ENCODE data around the gene SAP25.
A peak's percentile ranks its signal among the peaks of the same experiment; 100 is the strongest.

Gene SAP25

GRCh38 chr7:100572281-100572948 lies 1.3 kb downstream of the SAP25 start:
- no peak overlapping the region for H3K4me2 ChIP-seq (ENCODE audit: low read length)
- 0 out of 2 replicates have a peak, but pooled peaks have one; percentile 4 for TF ChIP-seq CTCF (IDR thresholded peaks at IDR 0.05; ENCODE audit: low read length)
- no peak for TF ChIP-seq EZH2 (IDR thresholded peaks at IDR 0.05; ENCODE audit: borderline replicate concordance, low read length)
- no peak overlapping the region for H3K4me3 ChIP-seq (ENCODE audit: low read depth, low read length, poor library complexity, severe bottlenecking)
- H3K79me2 ChIP-seq (ENCODE audit: insufficient read depth, low read length), result no peaks in the 10 kb centered on the region
- H3K4me1 ChIP-seq (ENCODE audit: insufficient read depth, low read length, severe bottlenecking), result peaks cover 31% of the 10 kb centered on the region
- no peaks in the 10 kb centered on the region for H3K9me2 ChIP-seq (ENCODE audit: low read depth, low read length)
- H4K20me1 ChIP-seq (ENCODE audit: insufficient read depth, low read length), result no peaks in the 10 kb centered on the region
- H3K27ac ChIP-seq (ENCODE audit: low read depth, low read length, poor library complexity, severe bottlenecking), result no peak overlapping the region
- no peaks in the 10 kb centered on the region for H3K9me3 ChIP-seq (ENCODE audit: low read length)
- H3K9ac ChIP-seq (ENCODE audit: low read length), result no peak overlapping the region
- peaks cover 42% of the 10 kb centered on the region for H3K36me3 ChIP-seq (ENCODE audit: insufficient read depth, low read length)
- H3F3A ChIP-seq (ENCODE audit: insufficient read depth, low read length), result no peaks in the 10 kb centered on the region
- no peak overlapping the region for H2AFZ ChIP-seq (ENCODE audit: low read length)
- H3K27me3 ChIP-seq (ENCODE audit: insufficient read depth, low read length), result 0 out of 2 replicates have a peak, but pooled peaks cover 5% of the 10 kb centered on the region

- Histone ChIP-seq H3K36me3 (ENCODE audit: insufficient read depth, low read length) (peaks cover 36% of the 10 kb centered on the region), H3K4me1 (ENCODE audit: insufficient read depth, low read length, severe bottlenecking) (peaks cover 31% of the 10 kb centered on the region), H3K27ac (ENCODE audit: low read depth, low read length, poor library complexity, severe bottlenecking) (no peak overlapping the region), H3K9me2 (ENCODE audit: low read depth, low read length) (no peaks in the 10 kb centered on the region), H3K27me3 (ENCODE audit: insufficient read depth, low read length) (0 out of 2 replicates have a peak, but pooled peaks cover 5% of the 10 kb centered on the region), H3K4me3 (ENCODE audit: low read depth, low read length, poor library complexity, severe bottlenecking) (no peak overlapping the region), H3K79me2 (ENCODE audit: insufficient read depth, low read length) (no peaks in the 10 kb centered on the region), H3K9me3 (ENCODE audit: low read length) (no peaks in the 10 kb centered on the region), H3F3A (ENCODE audit: insufficient read depth, low read length) (no peaks in the 10 kb centered on the region), H3K4me2 (ENCODE audit: low read length) (no peak overlapping the region), H2AFZ (ENCODE audit: low read length) (no peak overlapping the region), H3K9ac (ENCODE audit: low read length) (no peak overlapping the region), H4K20me1 (ENCODE audit: insufficient read depth, low read length) (no peaks in the 10 kb centered on the region)
- TF ChIP-seq EZH2 (IDR thresholded peaks at IDR 0.05; ENCODE audit: borderline replicate concordance, low read length), result no peak
- no peak for TF ChIP-seq CTCF (IDR thresholded peaks at IDR 0.05; ENCODE audit: low read length)
Measured at GRCh38 chr7:100571829-100572116, 1.9 kb downstream of the SAP25 start.

- H2AFZ ChIP-seq (ENCODE audit: low read length), result no peak overlapping the region
- TF ChIP-seq EZH2 (IDR thresholded peaks at IDR 0.05; ENCODE audit: borderline replicate concordance, low read length), result no peak
- TF ChIP-seq CTCF (IDR thresholded peaks at IDR 0.05; ENCODE audit: low read length), result no peak
- 0 out of 2 replicates have a peak, but pooled peaks cover 5% of the 10 kb centered on the region for H3K27me3 ChIP-seq (ENCODE audit: insufficient read depth, low read length)
- H3K36me3 ChIP-seq (ENCODE audit: insufficient read depth, low read length), result peaks cover 30% of the 10 kb centered on the region
- H3K9me3 ChIP-seq (ENCODE audit: low read length), result no peaks in the 10 kb centered on the region
- no peak overlapping the region for H3K27ac ChIP-seq (ENCODE audit: low read depth, low read length, poor library complexity, severe bottlenecking)
- H3K4me3 ChIP-seq (ENCODE audit: low read depth, low read length, poor library complexity, severe bottlenecking), result no peak overlapping the region
- H3K4me1 ChIP-seq (ENCODE audit: insufficient read depth, low read length, severe bottlenecking), result peaks cover 31% of the 10 kb centered on the region
- no peak overlapping the region for H3K4me2 ChIP-seq (ENCODE audit: low read length)
- no peaks in the 10 kb centered on the region for H3K79me2 ChIP-seq (ENCODE audit: insufficient read depth, low read length)
- H4K20me1 ChIP-seq (ENCODE audit: insufficient read depth, low read length), result no peaks in the 10 kb centered on the region
- no peak overlapping the region for H3K9ac ChIP-seq (ENCODE audit: low read length)
- no peaks in the 10 kb centered on the region for H3K9me2 ChIP-seq (ENCODE audit: low read depth, low read length)
- H3F3A ChIP-seq (ENCODE audit: insufficient read depth, low read length), result no peaks in the 10 kb centered on the region
Measured at GRCh38 chr7:100570954-100571828, 2.5 kb downstream of the SAP25 start.

All from OCI-LY1 (cell line).